Astrocyte of the hippocampus (primary cell): ENCODE measurements around the gene SLC2A1.

Experiments
- DNase-seq: peaks from one replicate; pipeline ENCODE4 v3.0.0; 2011; ENCODE audit warnings: low read depth, low spot score

Gene SLC2A1

DNA sequence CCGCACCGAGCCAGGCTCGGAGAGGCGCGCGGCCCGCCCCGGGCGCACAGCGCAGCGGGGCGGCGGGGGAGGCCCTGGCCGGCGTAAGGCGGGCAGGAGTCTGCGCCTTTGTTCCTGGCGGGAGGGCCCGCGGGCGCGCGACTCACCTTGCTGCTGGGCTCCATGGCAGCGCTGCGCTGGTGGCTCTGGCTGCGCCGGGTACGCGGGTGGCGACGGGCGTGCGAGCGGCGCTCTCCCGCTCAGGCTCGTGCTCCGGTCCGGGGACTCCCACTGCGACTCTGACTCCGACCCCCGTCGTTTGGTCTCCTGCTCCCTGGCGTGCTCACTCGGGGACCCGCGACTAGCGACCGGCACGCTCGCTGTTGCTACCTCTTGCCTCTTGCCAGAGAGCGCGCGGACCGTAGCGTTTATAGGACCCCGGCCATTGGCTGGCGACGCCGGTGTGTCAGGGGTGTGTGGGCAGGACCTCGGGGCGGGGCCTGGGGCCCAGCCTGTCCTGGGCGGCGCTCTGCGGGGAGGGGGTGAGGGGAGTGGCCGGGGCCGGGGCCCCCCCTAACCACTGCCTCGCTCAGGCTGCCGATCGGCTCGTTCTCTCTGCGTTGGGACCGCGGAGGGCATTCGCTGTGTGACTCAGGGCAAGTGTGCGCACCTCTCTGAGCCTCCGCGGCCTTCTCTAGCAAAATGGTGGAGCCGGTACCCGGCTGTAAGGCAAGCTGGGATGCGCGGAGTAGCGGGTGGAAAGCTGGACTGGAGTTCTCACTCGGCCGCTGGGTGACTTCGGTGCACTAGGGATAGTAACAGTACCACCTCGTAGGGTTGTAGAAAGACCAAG, at the start of gene SLC2A1:
Gene SLC2A1 (minus strand): TSS at position 381 of the 832 bp plus-strand sequence. CDS start 217 bp downstream, at position 164.
- peak; percentile 98 for DNase-seq

DNA sequence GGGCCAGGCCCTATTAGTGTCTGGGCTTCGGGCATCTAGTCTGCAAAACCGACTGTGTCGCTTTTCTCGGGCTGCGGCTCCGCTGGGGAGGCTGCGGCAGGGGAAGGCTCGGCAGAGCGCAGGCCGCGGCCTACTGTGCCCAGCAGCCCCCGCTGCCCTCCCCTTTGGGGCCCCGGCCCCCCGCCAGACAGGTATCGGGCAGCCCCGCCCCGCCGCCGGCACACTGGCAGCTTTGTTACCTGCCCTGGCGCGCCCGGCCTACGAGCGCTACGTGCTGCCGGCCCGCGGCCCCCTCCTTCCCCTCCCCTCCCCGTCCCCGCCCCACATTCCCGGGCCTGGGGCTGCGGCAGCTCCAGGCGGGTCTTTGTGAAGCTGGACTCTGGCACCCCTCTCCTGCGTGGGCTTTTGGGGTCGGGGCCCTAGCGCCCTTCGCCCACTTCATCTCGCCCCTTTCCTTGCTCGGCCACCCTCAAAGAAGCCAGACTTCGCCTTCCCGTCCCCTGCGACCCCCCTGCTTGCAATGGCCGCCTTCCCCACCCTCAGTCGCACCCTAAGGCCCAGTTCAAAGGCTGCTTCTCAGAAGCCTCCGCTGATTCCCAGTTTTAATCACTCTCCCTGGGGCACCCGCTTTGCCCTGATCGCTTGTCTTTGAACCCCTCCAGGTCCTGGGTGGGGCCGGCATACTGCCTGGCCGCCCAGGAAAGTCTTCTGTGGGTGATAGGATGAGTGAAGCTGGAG, 48.9 kb upstream of the SLC2A1 start:
- DNase-seq, result no peak

DNA sequence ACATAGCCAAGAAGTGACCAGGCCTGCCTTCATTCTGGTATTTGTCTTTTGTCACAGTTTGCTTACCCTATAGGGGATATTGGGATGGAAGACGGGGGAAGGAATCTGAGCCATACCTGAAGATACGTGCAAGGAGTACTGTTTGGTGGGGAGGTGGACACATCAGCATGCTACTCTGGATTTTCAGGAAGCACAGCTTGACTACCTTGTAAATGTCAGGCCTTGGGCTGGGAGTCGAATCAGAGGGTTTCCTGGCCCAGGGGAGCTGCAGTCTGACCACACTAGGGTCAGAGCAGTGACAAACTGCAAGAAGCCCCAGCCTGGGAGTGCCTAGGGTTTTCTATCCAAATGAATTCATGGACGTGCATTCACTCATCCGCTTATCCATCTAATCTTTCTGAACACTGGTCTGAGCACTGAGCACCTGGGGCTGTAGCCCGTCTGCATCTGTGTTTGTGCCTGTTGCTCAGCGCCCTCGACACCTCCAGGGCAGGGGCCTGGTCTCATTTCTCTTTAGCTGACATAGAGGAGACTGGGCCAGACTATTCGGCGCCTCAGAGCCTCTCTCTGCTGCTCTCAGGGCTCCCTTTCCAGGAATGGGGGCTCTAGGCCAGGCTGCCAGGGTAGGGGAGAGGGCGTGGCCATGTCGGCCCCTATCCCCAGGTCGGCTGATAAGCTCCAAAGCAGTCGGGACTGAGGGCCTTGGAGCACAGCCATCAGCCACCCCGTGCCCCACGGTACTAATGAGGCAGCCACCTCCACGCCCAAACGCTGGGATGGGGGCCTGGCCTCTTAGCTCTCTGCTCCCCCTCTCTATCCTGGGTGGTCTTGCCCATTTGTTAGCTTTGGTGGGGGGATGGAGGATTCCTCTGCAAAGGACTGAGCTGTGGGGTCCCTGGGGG, 47.0 kb upstream of the SLC2A1 start:
- no peak for DNase-seq

DNA sequence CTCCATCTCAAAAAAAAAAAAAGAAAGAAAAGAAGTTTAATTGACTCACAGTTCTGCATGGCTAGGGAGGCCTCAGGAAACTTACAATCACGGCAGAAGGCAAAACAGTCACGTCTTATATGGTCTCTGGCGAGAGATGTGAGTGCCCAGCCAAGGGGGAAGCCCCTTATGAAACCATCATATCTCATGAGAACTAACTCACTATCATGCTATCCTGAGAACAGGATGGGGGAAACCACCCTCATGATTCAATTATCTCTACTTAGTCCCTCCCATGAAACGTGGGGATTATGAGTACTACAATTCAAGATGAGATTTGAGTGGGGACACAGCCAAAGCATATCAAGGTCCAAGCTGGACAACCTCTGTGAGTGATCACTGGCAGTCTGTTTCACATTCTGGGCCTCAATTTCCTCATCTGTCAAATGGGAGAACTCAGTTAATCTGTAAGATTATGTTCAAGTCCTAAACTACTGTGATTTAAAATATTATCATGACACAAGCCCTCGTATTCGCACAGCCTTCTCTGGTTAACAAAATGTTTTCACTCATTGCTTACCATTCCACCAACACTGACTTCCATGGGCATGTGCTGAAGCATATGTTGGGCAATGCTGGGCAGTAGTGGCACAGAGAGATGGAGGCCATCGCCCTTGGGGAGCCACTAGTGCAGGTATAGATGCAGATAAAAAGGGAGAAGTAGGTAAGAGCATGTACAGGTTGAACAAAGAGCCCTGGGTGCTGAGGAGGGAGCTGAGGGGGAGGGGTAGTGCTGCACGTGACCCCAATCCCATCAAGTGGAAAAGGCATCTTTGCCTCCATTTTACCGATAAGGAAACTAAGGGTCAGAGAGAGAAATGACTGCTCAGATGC, 46.2 kb upstream of the SLC2A1 start:
- no peak for DNase-seq

DNA sequence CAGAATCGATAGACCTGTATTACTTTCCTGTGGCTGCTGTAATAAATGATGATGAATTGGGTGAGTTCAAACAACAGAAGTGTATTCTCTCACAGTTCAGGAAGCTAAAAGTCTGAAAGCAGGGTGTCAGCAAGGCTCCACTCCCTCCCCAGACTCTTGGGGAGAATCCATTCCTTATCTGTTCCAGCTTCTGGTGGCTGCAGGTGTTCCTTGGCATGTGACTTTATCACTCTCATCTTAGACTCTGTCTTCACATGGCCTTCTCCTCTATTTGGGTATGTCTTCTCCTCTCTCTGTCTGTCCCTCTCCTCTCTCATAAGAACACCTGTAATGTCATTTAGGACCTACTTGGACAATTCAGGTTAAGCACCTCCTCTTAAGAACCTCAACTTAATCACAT, 44.1 kb upstream of the SLC2A1 start:
- no peak for DNase-seq

DNA sequence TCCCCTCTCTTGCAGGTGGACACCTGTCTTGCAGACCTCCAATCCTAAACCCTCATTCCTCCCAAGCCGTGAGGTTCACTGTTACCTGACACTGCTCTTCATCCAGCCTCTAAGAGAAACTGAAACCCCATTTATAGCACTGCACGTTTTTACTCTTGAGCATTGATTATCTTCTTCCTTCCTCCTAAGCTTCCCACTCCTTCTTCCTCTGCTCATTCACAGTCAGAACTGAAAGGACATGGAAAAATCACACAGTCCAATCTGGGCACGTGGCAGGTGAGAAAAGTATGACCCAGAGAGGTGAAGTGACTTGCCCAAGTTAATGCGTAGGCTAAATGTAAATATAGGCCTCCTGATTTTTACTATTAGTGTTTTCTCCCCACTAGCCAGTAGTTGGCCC, 43.4 kb upstream of the SLC2A1 start:
- no peak for DNase-seq

DNA sequence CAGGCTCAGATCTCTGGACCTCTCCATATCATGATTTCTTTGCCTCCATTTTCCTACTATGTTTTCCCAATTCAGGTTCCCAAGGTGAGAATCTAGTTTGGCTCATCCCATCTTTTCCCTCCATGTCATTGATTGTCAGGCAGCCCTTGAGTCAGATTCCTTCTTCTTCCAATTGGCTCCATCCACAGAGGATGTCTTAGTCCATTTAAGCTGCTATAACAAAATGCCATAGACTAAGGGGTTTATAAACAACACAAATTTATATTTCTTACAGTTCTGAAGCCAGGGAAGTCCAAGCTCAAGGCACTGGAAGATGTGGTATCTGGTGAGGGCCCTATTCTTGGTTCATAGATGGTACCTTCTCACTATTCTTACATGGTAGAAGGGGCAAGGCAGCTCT, 42.8 kb upstream of the SLC2A1 start:
- no peak for DNase-seq

DNA sequence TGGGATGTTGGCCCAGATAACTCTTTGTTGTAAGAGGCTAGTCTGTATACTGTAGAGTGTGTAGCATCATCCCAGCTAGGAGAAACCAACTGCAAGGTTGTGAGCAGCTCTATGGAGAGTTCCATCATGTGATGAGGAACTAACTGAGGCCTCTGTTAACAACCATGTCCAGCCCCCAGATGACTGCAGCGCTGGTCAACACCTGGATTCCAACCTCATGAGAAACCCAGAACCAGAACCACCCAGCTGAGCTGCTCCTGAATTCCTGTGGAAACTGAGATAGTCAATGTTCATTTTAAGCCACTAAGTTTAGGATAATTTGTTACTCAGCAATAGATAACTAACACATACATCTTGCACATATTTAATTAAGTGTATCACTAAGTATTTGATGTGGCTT, 41.6 kb upstream of the SLC2A1 start:
- DNase-seq, result no peak

DNA sequence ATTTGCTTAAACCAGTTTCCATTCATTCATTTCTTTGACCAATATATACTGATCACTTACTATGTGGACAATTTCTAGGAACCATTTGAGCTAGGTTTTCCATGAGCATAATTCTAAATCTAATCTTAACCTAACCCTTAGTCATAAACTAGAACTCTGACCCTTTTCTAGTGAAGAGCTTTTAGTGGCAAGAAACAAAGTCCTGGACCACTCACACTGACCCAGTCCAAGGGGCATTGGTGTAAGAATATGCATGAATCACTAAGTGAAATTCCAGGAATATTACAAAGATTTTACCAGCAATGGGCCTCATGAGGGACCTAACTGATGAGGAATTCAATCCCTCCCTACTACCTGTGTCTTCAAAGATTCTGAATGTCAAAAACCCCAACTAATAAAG, 40.6 kb upstream of the SLC2A1 start:
- no peak for DNase-seq

DNA sequence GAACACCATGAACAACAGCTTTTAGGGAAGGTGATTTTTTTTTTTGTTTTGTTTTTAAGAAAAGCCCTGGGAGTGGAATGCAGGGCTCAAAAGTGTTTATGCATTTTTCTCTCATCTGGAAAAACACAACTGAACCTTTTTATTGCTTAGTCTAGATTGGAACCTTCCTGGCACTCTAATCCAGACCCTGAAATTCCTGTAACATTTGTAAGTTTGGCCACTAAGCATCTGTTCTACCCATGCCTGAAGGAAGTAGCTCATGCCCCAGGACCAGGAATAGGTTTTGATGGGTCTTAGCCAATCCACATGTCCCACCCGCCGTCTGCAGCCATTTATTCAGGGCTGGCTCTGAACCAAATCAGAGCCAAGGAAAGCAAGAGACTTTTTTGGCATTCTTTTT, 39.7 kb upstream of the SLC2A1 start:
- peak; percentile 49 for DNase-seq

DNA sequence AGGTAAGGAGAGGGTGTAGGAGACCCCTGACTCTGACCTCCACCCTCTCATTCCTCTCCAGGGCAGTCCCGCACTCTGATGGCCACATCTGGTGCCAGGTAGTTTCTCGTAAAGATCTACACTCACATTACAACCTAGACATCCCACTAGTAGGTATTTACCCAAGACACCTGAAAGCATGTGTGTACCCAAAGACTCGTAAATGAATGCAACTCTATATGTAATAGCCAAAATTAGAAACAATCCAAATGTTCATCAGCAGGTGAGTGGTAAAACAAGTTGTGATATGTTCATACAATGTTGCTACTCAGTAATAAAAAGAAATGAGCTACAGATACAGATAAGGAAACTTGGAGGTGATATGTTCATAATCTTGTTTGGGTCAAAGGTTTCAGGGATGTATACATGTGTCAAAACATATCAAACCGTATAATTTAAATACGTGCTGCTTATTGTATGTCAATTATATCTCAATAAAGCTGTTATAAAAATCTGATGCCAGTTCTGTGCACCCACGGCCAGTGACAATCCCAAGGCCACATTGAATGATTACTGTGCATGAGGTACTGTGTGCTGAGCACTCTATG, 37.8 kb upstream of the SLC2A1 start:
- DNase-seq, result no peak

DNA sequence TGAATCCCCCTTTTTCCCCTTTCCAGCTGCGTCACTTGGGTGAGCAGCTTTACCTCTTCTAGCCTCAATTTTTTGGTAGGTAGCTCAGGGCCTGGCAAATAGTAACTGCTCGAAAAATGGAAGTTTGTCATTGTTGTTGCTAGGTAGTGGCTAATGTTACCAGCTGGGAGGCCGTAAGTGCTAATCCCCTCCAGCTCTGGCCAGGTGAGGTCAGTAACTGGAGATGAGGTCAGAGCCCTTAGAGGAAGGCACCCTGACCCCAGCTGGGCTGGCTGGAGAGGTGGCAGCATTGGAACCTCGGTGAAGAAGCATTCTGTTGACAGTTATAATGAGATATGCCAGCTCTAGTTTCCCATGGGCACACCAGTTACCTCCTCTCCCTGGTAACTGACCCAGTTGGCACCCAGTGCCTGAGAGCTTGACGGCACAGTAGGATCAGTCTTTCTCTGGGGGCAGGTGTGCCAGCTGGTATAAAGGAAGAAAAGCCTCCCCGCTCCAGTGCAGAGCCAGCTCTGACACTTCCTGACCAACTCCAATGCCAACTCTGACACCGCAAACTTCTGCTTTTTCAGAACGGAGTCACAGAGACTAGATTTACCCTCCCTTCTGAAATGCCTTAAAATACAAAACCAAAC, 35.0 kb upstream of the SLC2A1 start:
- no peak for DNase-seq

DNA sequence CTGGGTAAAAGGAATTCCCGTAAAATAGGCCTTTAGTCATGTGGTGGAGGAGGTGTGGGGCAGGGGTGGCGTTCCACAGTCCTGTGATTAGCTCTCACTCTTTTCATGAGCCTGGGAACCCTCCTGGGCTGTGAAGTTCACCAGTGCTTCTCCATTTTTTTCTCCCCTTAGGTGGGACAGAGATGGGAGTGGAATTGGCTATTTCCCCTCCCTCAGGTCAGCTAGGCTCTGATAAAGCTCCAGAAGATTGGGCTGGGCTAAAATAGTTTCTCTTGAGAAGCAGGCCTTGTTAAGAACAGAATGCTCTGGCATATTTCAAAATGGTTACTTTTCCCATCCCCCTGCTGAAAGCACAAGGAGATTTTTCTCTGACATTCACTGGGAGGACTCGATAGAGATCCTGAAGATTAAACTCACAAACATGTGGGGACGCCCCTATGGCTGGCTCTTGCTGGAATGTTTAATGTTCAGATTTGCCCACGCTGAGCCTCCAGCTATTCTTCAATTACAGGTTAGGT, 33.4 kb upstream of the SLC2A1 start:
- no peak for DNase-seq

DNA sequence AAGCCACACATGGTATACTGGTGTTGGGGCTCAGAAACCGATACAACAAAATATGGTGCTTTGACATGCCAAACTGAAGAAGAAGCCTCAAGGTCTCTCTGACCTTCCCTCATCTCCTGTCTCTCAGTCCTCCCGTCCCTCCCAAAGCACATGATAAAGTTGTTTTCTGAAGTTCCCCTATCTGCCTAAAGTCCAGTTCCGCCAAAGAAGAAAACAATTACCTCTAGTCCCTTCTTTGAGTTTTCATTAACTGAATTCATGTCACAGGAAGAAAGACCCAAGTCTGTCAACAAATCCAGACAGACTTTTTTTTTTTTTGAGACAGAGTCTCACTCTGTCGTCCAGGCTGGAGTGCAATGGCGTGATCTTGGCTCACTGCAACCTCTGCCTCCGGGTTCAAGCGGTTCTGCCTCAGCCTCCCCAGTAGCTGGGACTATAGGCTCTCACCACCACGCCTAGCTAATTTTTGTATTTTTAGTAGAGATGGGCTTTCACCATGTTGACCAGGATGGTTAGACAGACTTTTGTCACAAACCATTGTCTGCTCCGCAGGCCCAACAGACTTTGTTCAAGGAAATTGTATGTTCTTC, 32.2 kb upstream of the SLC2A1 start:
- no peak for DNase-seq

DNA sequence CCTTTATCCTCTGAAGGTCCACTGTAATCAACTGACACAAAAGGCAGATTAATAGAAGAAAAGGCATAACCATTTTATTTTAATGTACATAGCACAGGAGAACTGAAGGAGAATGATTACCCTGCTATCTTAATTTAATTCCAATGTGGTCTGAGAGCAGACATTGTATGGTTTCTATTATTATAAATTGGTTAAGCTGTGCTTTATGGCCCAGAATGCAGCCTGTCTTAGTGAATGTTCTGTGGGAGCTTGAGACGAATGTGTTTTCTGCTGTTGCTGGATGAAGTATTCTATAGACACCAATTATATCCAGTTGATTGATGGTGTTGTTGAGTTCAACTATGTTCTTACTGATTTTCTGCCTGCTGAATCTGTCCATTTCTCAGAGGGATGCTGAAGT, 25.0 kb upstream of the SLC2A1 start:
- DNase-seq, result no peak

DNA sequence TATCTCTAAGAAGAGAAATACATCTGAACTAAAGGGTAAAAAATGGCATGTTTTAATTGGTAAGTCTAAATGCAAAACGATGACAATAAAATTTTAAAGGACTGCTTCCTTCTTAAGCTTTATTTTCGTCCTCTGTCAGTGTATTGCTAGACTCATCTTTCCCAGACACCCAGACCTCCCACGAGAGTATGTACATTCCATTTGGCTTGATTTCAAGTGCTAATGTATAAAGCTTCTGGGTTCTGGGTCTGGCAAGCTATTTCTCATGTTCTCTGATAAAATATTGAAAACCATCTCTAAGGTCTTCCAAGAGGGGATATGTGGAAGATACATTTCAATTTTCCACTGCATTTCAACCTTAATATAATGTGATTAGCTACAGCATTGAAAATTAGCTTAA, 24.6 kb upstream of the SLC2A1 start:
- DNase-seq, result no peak

DNA sequence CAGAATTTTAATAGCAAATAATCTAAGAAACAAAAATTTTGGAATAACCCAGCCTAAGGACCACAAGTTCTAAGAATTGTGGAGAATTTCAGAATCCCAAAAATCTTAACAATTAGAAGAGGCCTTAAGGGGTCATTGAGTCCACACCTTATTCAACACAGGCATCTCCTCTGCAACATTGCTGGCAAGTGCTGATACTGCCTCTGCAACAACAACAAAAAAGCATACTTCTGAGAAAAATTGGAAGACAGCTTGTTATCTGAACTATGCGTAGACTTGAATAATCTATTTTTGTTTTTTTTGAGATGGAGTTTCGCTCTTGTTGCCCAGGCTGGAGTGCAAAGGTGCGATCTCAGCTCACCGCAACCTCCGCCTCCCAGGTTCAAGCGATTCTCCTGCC, 24.0 kb upstream of the SLC2A1 start:
- DNase-seq, result no peak

DNA sequence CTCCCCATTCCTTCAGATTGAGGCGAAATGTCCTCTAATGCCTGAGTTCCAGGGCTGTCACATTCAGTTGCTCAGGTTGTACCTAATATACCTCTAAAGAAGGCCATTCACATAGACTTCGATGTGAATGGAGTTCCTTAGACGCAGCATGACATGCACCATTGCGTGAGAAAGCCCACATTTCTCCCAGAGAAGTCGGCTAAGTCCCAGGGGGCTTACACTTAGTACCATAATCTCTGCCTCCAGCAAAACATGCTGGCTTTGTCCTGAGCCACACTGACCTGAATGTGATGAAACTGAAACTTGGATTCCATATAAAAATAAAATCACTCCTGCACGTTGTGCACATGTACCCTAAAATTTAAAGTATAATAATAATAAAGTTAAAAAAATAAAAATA, 23.2 kb upstream of the SLC2A1 start:
- no peak for DNase-seq

DNA sequence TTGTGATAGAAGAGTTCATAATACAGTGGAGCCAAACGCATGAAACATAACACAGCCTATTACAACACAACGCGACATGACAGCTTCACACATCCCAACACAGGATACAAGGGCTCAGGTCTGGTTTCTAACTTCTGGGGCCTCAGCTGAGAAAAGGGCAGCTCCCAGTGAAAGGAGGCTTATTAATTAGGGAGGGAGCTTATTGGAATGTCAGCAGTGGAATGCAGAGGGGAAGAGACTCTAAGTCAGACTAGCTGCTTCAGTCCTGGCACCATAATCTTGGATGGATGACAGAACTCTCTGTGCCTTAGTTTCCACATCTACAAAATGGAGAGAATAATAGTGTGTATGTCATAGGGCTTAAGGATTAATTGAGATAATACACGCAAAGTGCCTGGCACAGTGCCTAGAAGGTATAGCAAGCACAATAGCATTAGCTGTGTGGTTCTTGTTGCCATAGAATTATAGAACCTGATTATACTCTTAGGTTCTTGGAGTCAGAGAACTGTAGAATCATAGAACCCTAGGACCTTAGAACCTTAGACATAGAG, 22.7 kb upstream of the SLC2A1 start:
- DNase-seq, result no peak
